Measurements from ENCODE around the gene UNC45B. TPM values are rescaled to one million over a fixed set of nuclear protein-coding genes. Genes with fewer than 3 reads are reported as not detected.

UNC45B gene
- total RNA-seq, 1 donor from 2014 or later = 2.2 TPM

DNA sequence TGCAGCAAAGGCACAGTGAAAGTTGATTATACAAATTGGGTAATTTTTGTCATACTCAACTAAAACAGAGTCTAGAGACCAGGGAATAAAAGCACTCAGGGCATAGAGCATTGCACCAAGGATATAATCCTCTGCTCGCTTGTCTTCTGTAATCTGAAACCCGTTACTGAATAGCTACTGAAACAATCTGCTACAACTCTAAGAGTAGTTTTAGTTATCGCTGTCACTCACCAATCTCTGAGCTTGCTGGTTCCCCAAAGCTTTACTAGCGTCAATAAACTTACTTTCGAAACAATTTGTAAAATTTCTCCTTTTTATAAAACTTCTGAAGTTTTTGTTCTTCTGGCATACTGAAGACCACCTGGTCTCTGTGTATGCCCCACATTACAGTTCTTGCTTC, 69.5 kb downstream of the UNC45B start:
- DNase-seq = no peak
- Mint-ChIP-seq H3K4me3 (ENCODE audit: unreplicated experiment) (no peak overlapping the region), H3K36me3 (ENCODE audit: unreplicated experiment) (no peaks in the 10 kb centered on the region), H3K9me3 (ENCODE audit: unreplicated experiment) (no peaks in the 10 kb centered on the region), H3K27ac (ENCODE audit: unreplicated experiment) (no peak overlapping the region), H3K27me3 (ENCODE audit: unreplicated experiment) (peaks cover 4% of the 10 kb centered on the region), H3K4me1 (ENCODE audit: low read depth, unreplicated experiment) (no peaks in the 10 kb centered on the region)
- TF ChIP-seq, protein P1, sequence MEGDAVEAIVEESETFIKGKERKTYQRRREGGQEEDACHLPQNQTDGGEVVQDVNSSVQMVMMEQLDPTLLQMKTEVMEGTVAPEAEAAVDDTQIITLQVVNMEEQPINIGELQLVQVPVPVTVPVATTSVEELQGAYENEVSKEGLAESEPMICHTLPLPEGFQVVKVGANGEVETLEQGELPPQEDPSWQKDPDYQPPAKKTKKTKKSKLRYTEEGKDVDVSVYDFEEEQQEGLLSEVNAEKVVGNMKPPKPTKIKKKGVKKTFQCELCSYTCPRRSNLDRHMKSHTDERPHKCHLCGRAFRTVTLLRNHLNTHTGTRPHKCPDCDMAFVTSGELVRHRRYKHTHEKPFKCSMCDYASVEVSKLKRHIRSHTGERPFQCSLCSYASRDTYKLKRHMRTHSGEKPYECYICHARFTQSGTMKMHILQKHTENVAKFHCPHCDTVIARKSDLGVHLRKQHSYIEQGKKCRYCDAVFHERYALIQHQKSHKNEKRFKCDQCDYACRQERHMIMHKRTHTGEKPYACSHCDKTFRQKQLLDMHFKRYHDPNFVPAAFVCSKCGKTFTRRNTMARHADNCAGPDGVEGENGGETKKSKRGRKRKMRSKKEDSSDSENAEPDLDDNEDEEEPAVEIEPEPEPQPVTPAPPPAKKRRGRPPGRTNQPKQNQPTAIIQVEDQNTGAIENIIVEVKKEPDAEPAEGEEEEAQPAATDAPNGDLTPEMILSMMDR (IDR thresholded peaks at IDR 0.05; ENCODE audit: partially characterized antibody, unreplicated experiment) = no peak

DNA sequence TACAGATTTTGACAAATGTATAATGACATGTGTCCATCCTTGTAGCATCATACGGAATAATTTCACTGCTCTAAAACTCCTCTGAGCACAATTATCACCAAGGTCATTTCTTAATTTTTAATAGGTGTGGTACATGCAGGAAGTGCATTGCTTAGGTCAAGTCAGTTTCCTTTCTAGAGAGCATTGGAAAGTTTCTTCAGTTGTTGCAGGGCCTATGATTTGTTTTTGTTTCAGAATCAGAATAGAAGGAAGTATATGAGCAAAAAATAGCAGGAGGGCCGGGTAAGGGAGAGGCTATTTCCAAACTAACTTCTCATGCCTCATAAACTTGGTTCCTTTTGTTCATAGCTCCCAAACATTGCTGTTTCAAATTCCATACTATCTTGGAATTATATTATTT, 71.3 kb downstream of the UNC45B start:
- Mint-ChIP-seq H3K36me3 (ENCODE audit: unreplicated experiment) (no peaks in the 10 kb centered on the region), H3K9me3 (ENCODE audit: unreplicated experiment) (no peaks in the 10 kb centered on the region), H3K27ac (ENCODE audit: unreplicated experiment) (no peak overlapping the region), H3K4me1 (ENCODE audit: low read depth, unreplicated experiment) (no peaks in the 10 kb centered on the region), H3K27me3 (ENCODE audit: unreplicated experiment) (peaks cover 2% of the 10 kb centered on the region), H3K4me3 (ENCODE audit: unreplicated experiment) (no peak overlapping the region)
- TF ChIP-seq, protein P1 (IDR thresholded peaks at IDR 0.05; ENCODE audit: partially characterized antibody, unreplicated experiment) = no peak
- no peak for DNase-seq

DNA sequence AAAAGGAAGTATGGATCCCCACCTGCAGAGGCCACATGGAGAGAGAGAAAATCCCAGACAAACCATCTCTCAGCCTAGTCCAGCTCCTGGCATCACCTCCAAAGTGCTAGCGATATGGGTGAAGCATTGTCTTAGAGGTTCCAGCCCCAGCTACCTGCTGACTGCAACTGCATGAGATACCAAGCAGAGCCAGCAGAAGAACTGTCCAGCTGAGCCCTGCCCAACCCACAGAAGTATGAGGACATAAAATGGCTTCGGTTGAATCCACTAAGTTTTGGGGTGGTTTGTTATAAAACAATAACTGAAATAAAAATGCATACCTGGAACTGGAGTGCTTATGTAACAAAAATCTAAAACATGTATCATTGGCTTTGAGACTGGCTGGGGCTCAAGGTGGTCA, 74.8 kb downstream of the UNC45B start:
- TF ChIP-seq, protein P1 (IDR thresholded peaks at IDR 0.05; ENCODE audit: partially characterized antibody, unreplicated experiment) = no peak

DNA sequence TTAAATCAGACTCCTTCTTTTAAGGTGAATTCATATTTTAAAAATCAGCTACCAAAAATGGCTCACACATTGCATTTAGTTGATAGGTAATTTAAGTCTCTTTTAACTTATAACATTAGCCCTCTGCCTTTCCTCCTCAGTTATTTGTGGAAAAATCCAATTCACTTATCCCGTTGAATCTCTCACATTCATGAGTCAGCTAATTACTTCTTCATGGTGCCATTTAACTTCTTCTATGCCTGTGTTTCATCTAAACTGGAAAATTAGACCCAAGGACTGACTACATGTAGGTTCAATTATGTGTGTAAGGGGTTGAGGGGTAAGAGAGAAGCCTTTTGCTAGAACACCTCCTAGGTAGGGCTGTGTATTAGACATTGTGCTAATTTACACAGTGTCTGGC, 76.8 kb downstream of the UNC45B start:
- Mint-ChIP-seq H3K9me3 (ENCODE audit: unreplicated experiment) (no peaks in the 10 kb centered on the region), H3K27ac (ENCODE audit: unreplicated experiment) (no peak overlapping the region)
- no peak for DNase-seq

More for the DNA sequence above, 74.8 kb downstream of the UNC45B start:
- Mint-ChIP-seq H3K27me3 (ENCODE audit: unreplicated experiment) (no peaks in the 10 kb centered on the region), H3K27ac (ENCODE audit: unreplicated experiment) (no peak overlapping the region), H3K36me3 (ENCODE audit: unreplicated experiment) (no peaks in the 10 kb centered on the region), H3K4me1 (ENCODE audit: low read depth, unreplicated experiment) (no peaks in the 10 kb centered on the region), H3K4me3 (ENCODE audit: unreplicated experiment) (no peak overlapping the region), H3K9me3 (ENCODE audit: unreplicated experiment) (no peaks in the 10 kb centered on the region)
- DNase-seq = no peak

DNA sequence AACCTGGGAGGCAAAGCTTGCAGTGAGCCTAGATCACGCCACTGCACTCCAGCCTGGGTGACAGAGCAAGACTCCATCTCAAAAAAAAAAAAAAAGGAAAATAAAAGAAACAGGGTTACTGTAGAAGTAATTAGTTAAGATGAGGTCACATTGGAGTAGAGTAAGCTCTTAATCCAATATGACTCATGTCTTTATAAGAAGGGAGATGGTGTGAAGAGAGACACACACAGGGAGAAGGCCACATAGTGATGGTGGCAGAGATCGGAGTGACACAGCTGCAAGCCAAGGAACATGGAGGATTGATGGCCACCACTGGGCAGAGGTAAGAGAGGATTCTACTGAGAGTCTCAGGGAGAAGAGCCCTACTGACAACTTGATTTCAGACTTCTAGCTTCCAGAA, 79.9 kb downstream of the UNC45B start:
- DNase-seq = no peak
- Mint-ChIP-seq H3K27me3 (ENCODE audit: unreplicated experiment) (no peaks in the 10 kb centered on the region), H3K27ac (ENCODE audit: unreplicated experiment) (no peak overlapping the region), H3K9me3 (ENCODE audit: unreplicated experiment) (no peaks in the 10 kb centered on the region), H3K36me3 (ENCODE audit: unreplicated experiment) (no peaks in the 10 kb centered on the region), H3K4me3 (ENCODE audit: unreplicated experiment) (no peak overlapping the region), H3K4me1 (ENCODE audit: low read depth, unreplicated experiment) (no peaks in the 10 kb centered on the region)
- TF ChIP-seq, protein P1 (IDR thresholded peaks at IDR 0.05; ENCODE audit: partially characterized antibody, unreplicated experiment) = no peak

More for the DNA sequence above, 76.8 kb downstream of the UNC45B start:
- H3K36me3 Mint-ChIP-seq (ENCODE audit: unreplicated experiment) = no peaks in the 10 kb centered on the region
- H3K27me3 Mint-ChIP-seq (ENCODE audit: unreplicated experiment) = no peaks in the 10 kb centered on the region
- H3K4me1 Mint-ChIP-seq (ENCODE audit: low read depth, unreplicated experiment) = no peaks in the 10 kb centered on the region
- H3K4me3 Mint-ChIP-seq (ENCODE audit: unreplicated experiment) = no peak overlapping the region
- TF ChIP-seq, protein P1 (IDR thresholded peaks at IDR 0.05; ENCODE audit: partially characterized antibody, unreplicated experiment) = no peak
